ENCODE data around the gene PCSK4. TPM values are rescaled to one million over a fixed set of nuclear protein-coding genes. Genes with fewer than 3 reads are reported as not detected.
"Not testable (repeated sequence)": the region's sequence is repeated elsewhere in the genome, so short reads cannot be mapped to it uniquely, and the experiment has no call there.

PCSK4 gene
- polyA plus RNA-seq, 3 donors, result 1.2 to 3.5 (median 2.4) TPM

DNA sequence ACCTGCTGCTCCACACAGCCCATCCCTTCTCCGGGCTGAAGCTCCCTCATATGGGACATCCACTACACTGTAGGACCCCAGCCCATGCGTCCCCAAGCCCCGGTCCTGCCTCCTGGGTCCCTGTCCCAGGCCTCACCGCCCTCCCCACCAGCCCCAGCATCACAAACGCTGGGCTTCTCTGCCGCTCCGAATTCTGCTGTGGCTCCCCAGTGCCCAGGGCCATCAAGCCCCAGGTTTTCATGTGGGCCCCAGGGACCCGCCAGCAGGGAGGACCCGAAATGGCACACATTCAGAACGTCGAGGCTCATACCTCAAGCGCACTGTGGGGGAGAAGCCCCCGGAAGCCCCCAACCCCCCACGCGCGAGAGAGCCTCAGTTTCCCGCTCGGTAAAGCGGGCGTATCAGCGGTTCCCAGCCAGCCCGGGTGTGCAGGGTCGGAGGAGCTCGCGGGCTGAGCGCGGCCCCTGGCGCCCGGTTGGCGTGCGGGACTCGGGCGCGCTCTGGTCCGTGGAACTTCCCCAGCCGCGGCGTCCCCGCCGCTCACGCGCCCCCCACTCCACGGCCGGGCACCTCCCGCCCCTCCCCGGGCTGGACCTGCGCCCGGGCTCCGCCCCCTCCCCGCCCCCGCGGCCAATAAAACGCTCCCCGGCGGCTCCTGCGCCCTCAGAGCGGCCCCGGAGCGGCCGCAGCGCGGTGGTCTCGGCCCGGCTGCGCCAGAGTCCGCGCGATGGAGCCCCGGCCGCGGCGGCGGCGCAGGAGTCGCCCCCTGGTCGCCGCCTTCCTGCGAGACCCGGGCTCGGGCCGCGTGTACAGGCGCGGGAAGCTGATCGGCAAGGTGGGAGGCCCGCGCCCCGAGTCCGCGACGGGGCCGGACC is 33.5 kb upstream of the PCSK4 start, which contains the start of gene PLK5:
TSS of gene PLK5 (plus strand) at position 666 of the 875 bp plus-strand sequence. CDS start 2,920 bp downstream, outside the sequence.
- WGBS, 3 donors, result 8 to 12% (median 11%) methylated on average over 61 to 92 of the region's 92 CpGs
- no peak within 1 kb of the TSS for H3K27ac ChIP-seq (ENCODE audit: low read depth, low read length)

DNA sequence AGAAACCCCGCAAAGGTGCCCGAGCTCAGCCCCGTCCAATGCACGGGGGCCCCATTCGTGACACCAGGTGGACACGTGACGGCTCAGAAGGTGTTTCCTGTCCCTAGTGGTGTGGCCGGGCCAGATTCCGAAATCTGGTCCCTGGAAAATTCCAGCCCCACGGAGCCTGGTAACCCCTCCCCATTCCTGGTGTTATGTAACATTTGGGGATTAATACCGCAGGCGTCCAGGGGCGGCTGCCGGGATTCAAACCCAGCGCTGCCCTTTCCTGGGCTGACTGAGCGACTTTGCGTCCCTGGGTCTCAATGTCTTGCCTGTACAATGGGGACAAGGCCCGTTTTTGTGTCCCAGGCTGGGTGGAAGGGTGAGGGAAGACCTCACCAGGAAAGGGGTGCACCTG is 32.7 kb upstream of the PCSK4 start:
- 65 to 79% (median 70%) methylated on average over 17 to 18 of the region's 18 CpGs for WGBS, 3 donors
- no peak overlapping the region for H3K27ac ChIP-seq (ENCODE audit: low read depth, low read length)

DNA sequence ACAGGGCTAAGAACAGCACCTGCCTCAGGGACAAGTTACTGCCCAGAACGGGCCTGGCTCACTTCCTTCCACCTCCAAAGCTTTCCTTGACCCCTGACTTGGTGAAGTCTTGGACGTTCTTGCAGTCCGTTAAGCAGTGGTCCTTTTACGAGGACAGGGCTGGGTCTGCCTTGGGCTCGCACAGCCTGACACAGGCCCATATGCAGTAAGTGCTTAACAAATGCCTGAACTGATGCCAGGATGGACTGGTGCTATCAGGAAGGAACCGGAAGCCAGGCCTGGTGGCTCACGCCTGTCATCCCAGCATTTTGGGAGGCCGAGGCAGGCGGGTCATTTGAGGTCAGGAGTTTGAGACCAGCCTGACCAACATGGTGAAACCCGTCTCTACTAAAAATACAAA is 31.9 kb upstream of the PCSK4 start:
- 75 to 80% (median 77%) methylated on average over 10 of the region's 10 CpGs for WGBS, 3 donors
- H3K27ac ChIP-seq (ENCODE audit: low read depth, low read length), result no peak overlapping the region

DNA sequence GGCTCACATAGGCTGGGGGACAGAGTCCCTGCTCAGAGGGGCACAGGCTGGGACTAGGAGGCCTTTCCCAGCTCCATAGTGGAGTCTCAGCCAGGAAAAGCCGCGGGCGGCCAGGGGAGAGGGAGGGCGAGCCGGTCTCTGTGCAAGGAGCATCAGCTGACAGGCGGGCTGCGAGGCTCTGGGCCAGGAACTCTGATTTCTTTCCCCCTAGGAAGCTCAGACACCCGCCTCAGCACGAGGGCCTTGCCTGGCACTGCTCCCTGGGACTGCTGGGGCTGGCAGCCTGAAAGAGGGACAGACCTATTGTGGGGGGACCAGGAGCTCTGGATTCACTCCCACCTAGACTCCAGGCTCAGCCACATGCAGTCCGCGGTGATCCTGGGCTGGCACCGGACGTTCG is 31.5 kb upstream of the PCSK4 start:
- 55 to 69% (median 67%) methylated on average over 11 to 14 of the region's 14 CpGs for WGBS, 3 donors

DNA sequence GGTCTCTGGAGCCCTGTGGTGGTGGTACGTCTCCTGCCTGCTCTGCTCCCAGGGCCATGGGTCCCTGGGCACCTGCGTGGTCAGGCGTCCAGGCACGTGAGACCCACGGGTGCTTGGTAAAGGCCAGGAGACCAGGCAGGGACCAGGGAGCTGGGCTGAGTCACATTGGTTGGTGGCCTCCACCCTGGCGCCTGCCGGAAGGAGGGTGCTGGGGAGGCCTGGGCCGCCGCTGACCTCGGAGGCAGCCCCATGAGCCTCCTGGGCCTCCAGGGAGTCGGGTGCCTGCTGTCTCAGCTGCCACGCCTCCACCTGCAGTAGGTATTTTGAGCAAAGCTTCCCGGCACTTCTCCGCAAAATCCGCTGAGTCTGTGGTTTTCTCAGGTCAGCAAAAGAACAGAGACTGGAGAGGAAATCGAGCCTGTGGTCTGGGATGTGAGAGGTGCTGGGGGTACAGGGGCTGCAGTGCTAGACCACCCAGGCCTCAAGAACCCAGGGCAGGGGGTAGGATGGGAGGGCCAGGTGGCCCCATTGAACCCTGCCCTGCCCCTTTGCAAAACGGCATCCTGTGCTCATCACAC is 30.1 kb upstream of the PCSK4 start:
- no peak overlapping the region for H3K27ac ChIP-seq (ENCODE audit: low read depth, low read length)
- WGBS, 3 donors, result 71 to 81% (median 79%) methylated on average over 17 of the region's 17 CpGs

More for the DNA sequence above, 31.5 kb upstream of the PCSK4 start:
- H3K27ac ChIP-seq (ENCODE audit: low read depth, low read length), result no peak overlapping the region

DNA sequence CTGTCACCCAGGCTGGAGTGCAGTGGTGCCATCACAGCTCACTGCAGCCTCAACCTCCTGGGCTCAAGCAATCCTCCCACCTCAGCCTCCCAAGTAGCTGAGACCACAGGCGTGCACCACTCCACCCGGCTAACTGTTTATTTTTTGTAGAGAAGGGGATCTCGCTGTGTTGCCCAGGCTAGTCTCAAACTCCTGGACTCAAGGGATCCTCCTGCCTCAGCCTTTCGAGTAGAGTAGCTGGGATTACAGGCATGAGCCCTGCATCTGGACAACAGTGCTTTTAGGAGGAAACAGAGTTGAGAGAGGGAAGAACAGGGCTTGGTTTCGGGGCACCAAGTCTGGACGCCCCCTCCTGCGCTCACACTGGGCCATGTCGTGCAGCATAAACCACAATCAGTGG is 29.7 kb upstream of the PCSK4 start:
- WGBS, 3 donors, result 86 to 90% (median 86%) methylated on average over 8 of the region's 8 CpGs
- not testable (repeated sequence) for H3K27ac ChIP-seq (ENCODE audit: low read depth, low read length)

DNA sequence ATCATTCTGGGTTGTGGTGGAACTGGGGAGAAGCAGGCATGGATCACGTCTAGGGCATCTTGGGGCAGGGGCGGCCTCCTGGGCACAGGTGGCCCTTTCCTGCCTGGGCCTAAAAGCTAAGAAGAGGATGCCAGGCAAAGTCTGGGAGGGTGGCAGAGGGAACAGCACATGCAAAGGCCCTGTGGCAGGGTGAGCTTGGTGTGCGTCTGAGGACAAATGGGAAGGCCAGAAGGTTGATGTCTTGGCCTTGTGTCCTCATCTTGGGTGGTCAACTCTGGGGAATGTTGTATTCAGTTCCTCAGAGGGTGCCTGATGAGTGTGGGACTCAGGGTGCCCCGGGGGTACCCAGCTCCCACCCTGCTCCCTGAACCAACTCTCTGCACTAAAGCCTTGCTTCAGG is 28.3 kb upstream of the PCSK4 start:
- H3K27ac ChIP-seq (ENCODE audit: low read depth, low read length), result no peak overlapping the region
- 85 to 92% (median 90%) methylated on average over 4 of the region's 4 CpGs for WGBS, 3 donors

DNA sequence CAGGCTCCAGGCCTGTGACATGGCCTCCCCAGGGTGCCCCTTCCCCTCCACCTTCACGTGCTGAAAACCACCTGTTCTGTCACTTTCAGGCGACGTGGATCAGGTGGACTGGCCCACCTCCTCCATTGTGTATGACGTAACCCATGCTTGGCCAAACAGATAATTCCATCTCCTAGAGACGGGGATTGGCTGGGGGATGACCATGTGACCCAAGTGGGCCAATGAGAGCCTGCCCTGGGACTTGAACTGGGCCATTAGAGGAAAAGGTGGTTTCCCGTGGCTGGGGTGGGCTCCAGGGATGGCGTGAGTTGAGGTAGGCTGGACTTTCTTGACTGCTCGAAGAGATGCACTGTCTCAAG is 26.2 kb upstream of the PCSK4 start:
- H3K27ac ChIP-seq (ENCODE audit: low read depth, low read length), result no peak overlapping the region
- WGBS, 3 donors, result 70 to 80% (median 71%) methylated on average over 8 of the region's 8 CpGs

DNA sequence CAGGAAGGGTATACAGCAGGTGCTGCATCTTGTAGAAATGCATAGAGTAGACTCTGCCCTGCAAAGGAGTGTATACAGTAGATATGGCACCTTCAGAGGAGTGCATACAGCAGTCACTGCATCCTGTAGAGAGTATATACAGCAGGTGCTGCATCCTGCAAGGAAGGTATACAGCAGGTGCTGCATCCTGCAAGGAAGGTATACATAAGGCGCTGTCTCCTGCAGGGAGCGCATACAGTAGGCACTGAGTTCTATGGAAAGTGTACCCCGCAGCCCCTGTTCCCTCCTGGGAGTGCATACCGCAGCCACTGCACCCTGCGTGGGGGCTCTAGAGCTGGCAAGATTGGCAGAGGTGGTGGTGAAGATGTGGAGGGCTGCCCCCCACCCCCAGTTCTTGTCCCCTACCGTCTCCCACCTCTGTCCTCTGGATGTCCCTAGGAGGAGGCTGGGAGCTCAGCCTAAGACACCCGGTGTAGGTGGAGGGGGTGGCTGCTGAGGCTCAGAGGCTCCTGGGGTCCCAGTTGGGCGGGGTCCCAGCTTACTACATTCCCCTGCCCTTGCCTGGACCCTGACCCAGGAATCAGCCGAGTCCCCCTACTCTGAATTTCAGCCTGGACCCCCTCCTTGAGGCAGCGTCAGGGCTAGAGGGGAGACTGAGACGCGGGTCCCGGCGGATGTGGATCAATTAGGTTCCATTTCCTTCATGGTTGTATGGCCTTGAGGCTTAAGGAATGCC is 25.0 kb upstream of the PCSK4 start:
- WGBS, 3 donors, result 53 to 68% (median 67%) methylated on average over 14 of the region's 14 CpGs
- H3K27ac ChIP-seq (ENCODE audit: low read depth, low read length), result no peak overlapping the region

DNA sequence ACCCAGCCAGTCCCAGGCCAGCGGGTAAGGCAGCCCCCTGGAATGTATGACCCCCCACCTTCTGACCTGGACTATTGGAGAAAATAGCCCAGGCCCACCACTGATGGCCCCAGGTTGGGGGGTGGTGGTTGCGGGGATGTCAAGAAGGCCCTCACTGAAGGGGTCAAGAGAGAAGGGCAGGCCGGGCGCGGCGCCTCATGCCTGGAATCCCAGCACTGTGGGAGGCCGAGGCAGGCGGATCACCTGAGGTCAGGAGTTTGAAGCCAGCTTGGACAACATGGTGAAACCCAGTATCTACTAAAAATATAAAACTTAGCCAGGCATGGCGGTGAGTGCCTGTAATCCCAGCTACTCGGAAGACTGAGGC is 24.1 kb upstream of the PCSK4 start:
- H3K27ac ChIP-seq (ENCODE audit: low read depth, low read length), result no peak overlapping the region
- WGBS, 3 donors, result 62 to 71% (median 71%) methylated on average over 10 of the region's 10 CpGs

DNA sequence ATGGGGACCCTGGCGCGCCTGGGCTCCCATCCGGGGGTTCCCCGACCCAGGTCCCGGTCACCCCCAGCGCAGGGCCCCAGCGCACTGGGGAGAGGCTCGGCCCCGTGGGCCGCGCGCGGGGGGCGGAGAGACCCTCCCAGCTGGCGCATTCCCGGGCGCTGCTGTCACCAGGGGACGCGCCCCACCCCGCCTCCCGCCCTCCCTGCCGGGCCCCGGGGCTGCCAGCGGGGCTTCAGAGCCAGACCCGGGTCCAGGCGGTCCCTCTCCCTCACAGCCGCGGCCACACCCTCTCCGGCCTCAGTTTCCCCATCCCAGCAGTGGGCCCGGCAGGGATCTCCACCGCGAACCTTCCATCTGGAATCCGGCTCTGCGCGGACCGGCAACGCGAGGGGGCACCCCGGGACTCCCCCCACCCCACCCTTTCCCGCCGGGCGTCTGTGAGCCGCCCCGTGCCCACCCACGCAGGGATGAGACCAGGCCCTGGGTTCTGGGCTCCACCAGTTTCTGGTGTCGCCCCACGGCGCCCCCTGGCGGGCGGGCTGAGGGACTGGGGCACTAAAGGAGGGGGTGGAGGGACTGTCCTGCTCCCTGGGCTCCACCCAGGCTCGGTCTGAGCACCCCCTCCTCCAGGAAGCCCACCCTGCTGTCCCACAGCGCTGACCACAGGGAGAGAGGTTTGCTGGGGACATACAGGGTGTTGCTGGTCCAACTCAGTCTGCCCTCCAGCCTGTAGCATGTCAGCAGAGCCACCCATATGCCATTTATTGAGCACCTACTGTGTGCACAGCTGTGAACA is 23.5 kb upstream of the PCSK4 start:
- WGBS, 3 donors, result 6 to 8% (median 7%) methylated on average over 42 to 52 of the region's 52 CpGs
- H3K27ac ChIP-seq (ENCODE audit: low read depth, low read length), result no peak overlapping the region

DNA sequence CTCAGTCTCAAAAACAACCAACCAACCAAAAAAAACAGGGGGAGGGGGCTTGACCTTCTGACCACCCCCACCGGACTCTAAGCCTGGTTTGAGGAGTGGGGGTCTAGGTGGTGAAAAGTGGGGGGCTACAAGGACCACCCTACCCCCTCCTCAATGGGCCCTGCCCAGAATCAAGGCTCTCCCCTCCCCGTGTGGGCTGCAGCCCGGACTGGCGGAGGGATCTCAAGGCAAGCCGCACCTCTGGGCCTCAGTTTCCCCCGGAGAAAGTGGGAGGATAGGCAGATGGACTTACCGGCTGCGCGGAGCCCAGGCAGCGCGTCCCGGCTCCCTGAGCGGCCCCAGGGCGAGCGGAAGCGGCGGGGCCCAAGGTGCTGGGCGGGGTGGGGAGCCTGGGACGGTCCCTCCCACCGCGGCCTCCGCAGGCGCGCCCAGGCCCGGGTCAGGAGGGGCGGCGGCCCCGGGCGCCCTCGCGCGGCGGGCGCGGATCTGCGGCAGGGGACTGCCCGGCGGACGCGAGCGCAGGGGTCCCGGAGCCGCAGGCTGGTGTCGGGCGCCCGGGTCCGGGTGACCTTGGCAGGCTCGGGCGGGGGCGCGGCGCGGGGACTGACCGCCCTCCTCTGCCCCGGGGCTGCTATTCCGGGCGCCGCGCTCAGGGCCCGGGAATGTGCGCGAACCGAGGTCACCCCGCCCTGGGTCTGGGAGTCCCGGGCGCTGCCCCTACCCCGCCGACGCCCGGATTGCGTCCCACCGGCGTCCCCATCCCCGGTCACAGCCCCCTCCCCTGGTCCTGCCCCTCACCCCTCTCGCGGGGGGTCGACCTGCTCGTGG is 22.7 kb upstream of the PCSK4 start, which contains the start of gene ADAMTSL5:
TSS of gene ADAMTSL5 (minus strand) at position 349 of the 828 bp plus-strand sequence. CDS start 2,076 bp downstream, outside the sequence.
- WGBS, 3 donors, result 2 to 4% (median 3%) methylated on average over 39 to 78 of the region's 78 CpGs
- H3K27ac ChIP-seq (ENCODE audit: low read depth, low read length), result no peak within 1 kb of the TSS

DNA sequence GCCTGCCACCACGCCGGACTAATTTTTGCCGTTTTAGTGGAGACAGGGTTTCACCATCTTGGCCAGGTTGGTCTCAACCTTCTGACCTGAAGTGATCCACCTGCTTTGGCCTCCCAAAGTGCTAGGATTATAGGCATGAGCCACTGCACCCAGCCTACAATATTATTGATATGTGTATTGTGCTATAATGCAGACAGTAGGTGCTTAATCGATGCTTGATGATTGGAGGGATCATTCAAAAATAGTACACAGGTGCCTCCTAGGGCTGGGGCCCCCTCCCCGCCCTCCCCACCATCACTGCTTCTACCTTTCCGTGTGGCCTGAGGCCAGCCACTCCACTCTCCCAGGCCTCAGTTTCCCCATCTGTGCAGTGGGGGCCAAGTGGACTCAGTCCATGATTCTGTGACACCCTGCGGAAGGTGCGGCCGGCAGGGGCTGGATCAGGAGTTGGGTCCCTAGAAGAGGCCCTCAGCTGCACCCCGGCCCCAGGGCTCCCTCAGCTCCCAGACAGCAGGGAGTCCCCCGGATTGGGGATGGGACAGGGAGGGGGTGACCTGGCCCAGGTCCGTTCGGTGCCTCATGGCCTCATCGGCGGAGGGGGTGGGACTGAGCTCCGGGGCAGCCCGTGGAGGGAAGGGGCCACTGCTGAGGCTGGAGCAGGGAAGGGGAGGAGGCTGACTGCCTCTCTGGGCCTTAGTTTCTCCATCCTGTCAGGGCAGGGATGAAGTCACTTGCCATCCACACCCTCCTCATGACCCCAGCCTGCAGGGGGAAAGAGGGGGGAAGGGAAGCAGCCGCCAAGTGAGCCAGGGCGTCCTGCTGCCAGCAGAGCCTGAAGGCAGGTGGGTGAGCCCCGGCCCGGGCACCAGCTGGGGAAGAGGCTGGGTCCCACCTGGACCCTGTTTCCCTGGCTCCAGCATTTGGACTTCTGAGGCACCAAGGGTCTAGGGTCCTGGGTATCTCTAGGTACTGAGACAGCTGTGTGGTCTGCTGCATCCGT is 21.5 kb upstream of the PCSK4 start:
- WGBS, 3 donors, result 49 to 52% (median 52%) methylated on average over 21 to 22 of the region's 22 CpGs
- H3K27ac ChIP-seq (ENCODE audit: low read depth, low read length), result no peak overlapping the region

DNA sequence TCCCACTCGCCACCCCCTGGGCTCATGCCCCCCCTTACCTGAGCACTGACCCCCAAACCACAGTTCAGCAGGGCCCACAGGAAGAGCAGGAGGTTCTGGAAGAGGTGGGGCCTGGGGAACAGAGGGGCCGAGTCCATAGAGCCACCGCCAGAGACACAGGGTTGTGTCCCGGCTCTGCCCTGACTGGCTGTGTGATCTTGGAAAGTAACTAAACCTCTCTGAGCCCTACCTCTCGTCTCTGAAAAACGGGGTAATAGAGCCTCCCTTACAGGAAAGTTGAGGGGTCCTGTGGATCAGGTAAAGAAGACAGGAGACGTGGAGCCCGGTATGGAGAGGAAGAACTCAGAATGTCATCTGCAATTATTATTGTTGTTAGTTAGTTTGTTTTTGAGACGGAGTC is 20.7 kb upstream of the PCSK4 start:
- WGBS, 3 donors, result 45 to 55% (median 46%) methylated on average over 9 of the region's 9 CpGs
- H3K27ac ChIP-seq (ENCODE audit: low read depth, low read length), result no peak overlapping the region

DNA sequence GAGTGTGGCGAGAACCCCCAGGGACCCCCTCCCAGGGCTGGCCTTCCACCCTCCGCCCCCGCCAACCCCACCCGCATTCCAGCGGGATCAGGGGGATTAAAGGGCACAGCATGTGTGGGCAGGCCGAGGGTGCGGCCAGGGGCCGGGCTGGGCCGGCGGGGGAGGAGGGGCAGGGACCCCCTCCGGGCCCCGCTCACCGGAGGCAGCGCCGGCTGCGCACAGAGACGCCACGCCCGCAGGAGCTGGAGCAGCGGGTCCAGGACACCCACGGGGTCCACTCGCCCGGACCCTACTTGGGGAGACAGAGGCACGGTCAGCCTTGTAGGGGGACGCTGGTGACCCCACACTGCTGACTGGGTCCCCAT is 20.3 kb upstream of the PCSK4 start:
- 25 to 49% (median 36%) methylated on average over 24 to 25 of the region's 25 CpGs for WGBS, 3 donors
- H3K27ac ChIP-seq (ENCODE audit: low read depth, low read length), result no peak overlapping the region

DNA sequence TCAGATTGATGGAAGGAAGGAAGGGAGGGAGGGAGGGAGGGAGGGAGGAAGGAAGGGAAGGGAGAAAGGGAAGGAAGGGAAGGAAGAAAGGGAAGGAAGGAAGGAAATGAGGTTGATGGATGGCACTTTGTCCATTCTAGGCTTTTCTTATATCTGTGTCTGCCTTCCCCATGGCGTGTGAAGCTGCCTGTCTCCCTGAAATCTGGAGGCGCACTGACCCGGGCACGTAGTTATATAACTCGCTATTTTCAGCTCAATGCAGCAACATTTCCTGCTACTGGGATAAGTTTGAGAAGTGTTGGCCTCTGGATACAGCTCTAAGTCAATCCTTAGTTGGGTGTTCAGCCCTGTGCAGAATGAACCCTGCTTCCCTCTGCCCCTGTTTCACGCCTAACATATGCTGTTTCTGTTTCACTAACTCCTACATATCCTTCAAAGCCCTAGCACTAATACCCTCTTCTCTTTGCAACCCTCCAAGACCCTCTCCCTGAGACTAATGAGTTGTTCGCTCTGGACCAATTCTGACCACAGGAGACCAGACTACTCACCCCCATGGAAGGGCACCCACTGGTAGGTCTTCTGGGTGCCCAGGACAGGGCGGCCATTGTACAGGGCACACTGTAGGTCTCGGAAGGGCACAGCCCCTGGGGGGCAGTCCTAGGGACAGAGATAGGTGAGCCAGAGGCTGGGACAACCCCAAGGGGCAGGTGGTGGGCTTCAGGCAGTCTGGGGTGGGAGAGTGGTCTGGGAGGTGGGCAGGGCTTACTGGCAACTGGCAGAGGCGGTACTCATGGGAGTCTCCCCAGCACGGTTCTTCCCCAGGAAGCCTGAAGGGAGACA is 19.7 kb upstream of the PCSK4 start:
- no peak overlapping the region for H3K27ac ChIP-seq (ENCODE audit: low read depth, low read length)
- WGBS, 3 donors, result 41 to 61% (median 45%) methylated on average over 11 of the region's 11 CpGs

Data from adipose tissue (tissue), 3 donors.